HL-60 (cell line): Measurements from ENCODE around the gene CDH2.

ENCODE experiments used
- DNase-seq, 2 experiments: peaks; one replicate each; pipeline ENCODE4 v3.0.0-alpha.2; 2010 to 2020; ENCODE audit warnings: low read depth in 1 of 2, low spot score in 1 of 2
- H3K27ac ChIP-seq: fragments of 250-450 bp; sonication (Bioruptor Pico); replicated peaks from 2 replicates; pipeline ENCODE4 v1.5.1; 2020; ENCODE audit warnings: mild to moderate bottlenecking, moderate library complexity
- H3K27me3 ChIP-seq: fragments of 250-450 bp; sonication (Bioruptor Pico); 2 replicates; pipeline ENCODE4 v1.5.1; 2021; ENCODE audit warnings: mild to moderate bottlenecking, moderate library complexity; ENCODE audit not compliant: insufficient read depth, poor library complexity, severe bottlenecking
- H3K4me3 ChIP-seq: replicated peaks from 2 replicates; pipeline ENCODE4 v1.5.1; 2011; ENCODE audit warnings: mild to moderate bottlenecking, control low read depth, low read length; ENCODE audit not compliant: insufficient read depth
- CTCF ChIP-seq: IDR thresholded peaks from one replicate; pipeline ENCODE4 v1.5.1; 2011; ENCODE audit warnings: low read length, control low read depth, inconsistent platforms; ENCODE audit not compliant: insufficient read depth
- GABPA ChIP-seq: IDR thresholded peaks from 2 replicates; pipeline ENCODE4 v1.6.1; 2012; ENCODE audit warnings: low read depth
- POLR2AphosphoS5 ChIP-seq: IDR thresholded peaks from 2 replicates; pipeline ENCODE4 v1.6.1; 2012; ENCODE audit warnings: low read depth
- REST ChIP-seq: IDR thresholded peaks from 2 replicates; pipeline ENCODE4 v1.6.1; 2012; ENCODE audit warnings: low read depth; ENCODE audit not compliant: insufficient replicate concordance
- SPI1 ChIP-seq: IDR thresholded peaks from 2 replicates; pipeline ENCODE4 v1.6.1; 2012; ENCODE audit warnings: low read depth, mild to moderate bottlenecking, borderline replicate concordance

CDH2 gene

DNA sequence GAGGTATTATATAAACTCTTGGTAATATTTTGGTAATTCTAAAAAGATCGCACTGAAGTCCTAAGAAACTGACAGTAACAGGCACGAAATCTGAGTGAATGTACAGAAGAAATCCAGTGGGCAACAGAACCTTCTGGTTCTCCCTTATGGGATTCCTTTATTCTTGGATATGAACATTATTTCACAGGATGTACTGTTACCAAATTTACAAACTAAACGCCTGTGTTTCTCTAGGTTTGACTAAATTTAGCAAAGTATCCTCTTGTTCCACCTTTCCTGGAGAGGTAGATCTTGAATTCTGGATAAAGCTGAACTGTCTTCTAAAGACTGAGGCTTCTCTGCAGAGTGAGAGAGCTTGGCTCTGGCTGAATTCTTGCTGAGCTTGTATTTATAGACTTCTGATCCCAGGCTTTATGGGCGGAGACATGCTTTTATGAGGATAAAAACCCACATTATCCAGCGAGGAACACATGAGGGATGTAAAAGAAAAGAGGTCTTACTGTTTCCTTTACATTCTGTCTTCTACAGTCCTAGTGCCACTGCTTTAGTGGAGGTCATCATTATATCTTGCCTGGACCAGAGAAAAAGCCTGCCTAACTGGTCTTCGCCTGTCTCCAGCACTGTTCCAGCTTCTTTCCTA is 220.8 kb downstream of the CDH2 start:
- TF ChIP-seq CTCF (no peak), POLR2AphosphoS5 (no peak), SPI1 (no peak), GABPA (no peak), REST (no peak)
- no peak for DNase-seq
- Histone ChIP-seq H3K4me3 (no peak overlapping the region), H3K27ac (no peak overlapping the region), H3K27me3 (no peaks in the 10 kb centered on the region)

DNA sequence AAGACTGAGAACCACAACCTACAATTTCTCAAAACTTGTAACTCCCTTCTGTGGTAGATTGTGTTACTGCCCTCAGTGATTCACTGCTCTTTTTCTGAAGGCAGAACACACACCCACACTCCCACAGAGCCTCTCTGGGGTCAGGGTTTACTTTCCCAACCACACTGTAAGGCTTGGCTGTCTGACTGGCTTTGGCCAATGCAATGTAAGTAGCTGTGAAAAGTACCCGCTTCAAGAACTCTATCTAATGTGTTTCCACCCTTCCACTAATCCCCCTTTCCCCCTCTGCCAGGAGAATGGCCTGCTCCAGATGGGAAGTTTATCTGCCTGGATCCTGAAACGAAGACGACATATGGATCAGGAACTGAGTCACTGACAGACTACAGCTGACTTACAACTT is 222.7 kb downstream of the CDH2 start:
- Histone ChIP-seq H3K4me3 (no peak overlapping the region), H3K27me3 (no peaks in the 10 kb centered on the region), H3K27ac (no peak overlapping the region)
- no peak for DNase-seq
- no peak for TF ChIP-seq CTCF
- TF ChIP-seq REST: no peak
- no peak for TF ChIP-seq POLR2AphosphoS5
- no peak for TF ChIP-seq GABPA
- TF ChIP-seq SPI1: no peak

DNA sequence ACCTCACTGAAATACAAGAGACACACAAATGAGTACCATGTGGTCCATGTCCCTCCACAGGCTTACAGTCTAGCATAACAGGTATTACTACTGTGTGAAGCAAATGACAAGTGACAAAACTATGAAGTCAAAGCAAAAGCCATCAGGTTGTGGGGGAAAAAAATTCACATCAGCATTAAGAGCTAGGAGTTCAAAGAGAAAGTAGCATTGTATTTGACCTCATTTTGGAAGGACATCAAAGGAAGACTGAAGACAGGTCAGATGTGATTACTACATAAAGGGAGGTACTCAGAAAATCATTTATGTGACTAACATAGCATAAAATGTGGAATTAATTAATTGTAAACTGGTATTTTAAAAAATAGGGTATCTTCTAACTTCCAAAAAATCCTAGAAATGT is 224.2 kb downstream of the CDH2 start:
- no peak for TF ChIP-seq GABPA
- no peak for TF ChIP-seq SPI1
- TF ChIP-seq POLR2AphosphoS5: no peak
- no peak for TF ChIP-seq REST
- no peak for TF ChIP-seq CTCF
- H3K27ac ChIP-seq: no peak overlapping the region
- no peak for DNase-seq
- H3K27me3 ChIP-seq: no peaks in the 10 kb centered on the region
- H3K4me3 ChIP-seq: no peak overlapping the region
